ENCODE data around the gene ABCD4.

GRCh38 chr14:74263921-74264320, 38.8 kb downstream of the ABCD4 start:
- TF ChIP-seq CTCF (conservative IDR thresholded peaks at IDR 0.05; ENCODE audit: low read depth, low read length) (no peak), EZH2 (IDR thresholded peaks at IDR 0.05; ENCODE audit: borderline replicate concordance, low read depth, low read length, poor library complexity, severe bottlenecking) (no peak)

Measured in A673 (cell line).